ENCODE data around the gene ADGRV1. TPM values are rescaled to one million over a fixed set of nuclear protein-coding genes. Genes with fewer than 3 reads are reported as not detected.

Gene ADGRV1
- polyA plus RNA-seq, 1 of the 3 experiments (the other 2 are of a cell fraction): 0.23 TPM

- Histone ChIP-seq H3K27me3 (ENCODE audit: insufficient read depth) (no peaks in the 10 kb centered on the region), H3K9ac (no peak overlapping the region), H3K9me3 (no peaks in the 10 kb centered on the region), H3K36me3 (replicated peaks in 1 of 2; ENCODE audit: control insufficient read depth in 1 of 2, insufficient read depth in 2 of 2, low read length in 1 of 2) (no peaks in the 10 kb centered on the region), H3K79me2 (ENCODE audit: insufficient read depth) (no peaks in the 10 kb centered on the region), H3K27ac (ENCODE audit: low read depth in 2 of 2, low read length in 1 of 2) (no peak overlapping the region; a peak in 1 of 4 replicates), H3F3A (replicated peaks; ENCODE audit: insufficient read depth) (peaks cover 16% of the 10 kb centered on the region), H3K4me2 (no peak overlapping the region), H3K4me1 (ENCODE audit: control insufficient read depth in 1 of 2, insufficient read depth in 2 of 2, low read depth in 1 of 2, low read length in 1 of 2) (peaks cover 22 to 56% of the 10 kb centered on the region in 2 experiments), H3K4me3 (ENCODE audit: low read depth in 2 of 2, low read length in 1 of 2) (no peak overlapping the region), H3K9me2 (no peaks in the 10 kb centered on the region), H2AFZ (ENCODE audit: low read depth) (no peak overlapping the region), H4K20me1 (ENCODE audit: insufficient read depth) (no peaks in the 10 kb centered on the region)
- ChIA-PET POLR2A (no interaction called here), CTCF (interaction anchor here (0.9 kb wide), 1 partner anchor 262 kb away, joined by 4 read pairs; no protein-coding TSS in a partner anchor)
- TF ChIP-seq USF2 (IDR thresholded peaks at IDR 0.05; ENCODE audit: borderline replicate concordance, low read depth, low read length) (no peak), CTCF (IDR thresholded peaks at IDR 0.05) (no peak), SIN3A (IDR thresholded peaks at IDR 0.05; ENCODE audit: borderline replicate concordance, low read depth, low read length) (no peak), RCOR1 (IDR thresholded peaks at IDR 0.05; ENCODE audit: low read length) (no peak), CHD2 (IDR thresholded peaks at IDR 0.05; ENCODE audit: low read length, partially characterized antibody) (no peak), FOSL2 (IDR thresholded peaks at IDR 0.05; ENCODE audit: borderline replicate concordance, low read depth) (no peak), GATA2 (CRISPR knock-in tag; IDR thresholded peaks at IDR 0.05) (no peak), EZH2phosphoT487 (IDR thresholded peaks at IDR 0.05; ENCODE audit: borderline replicate concordance, low read depth) (no peak), MXI1 (IDR thresholded peaks at IDR 0.05; ENCODE audit: low read depth, low read length) (no peak), REST (IDR thresholded peaks at IDR 0.05; ENCODE audit: low read depth, low read length) (no peak), GABPA (IDR thresholded peaks at IDR 0.05; ENCODE audit: low read depth) (no peak), ZBTB33 (IDR thresholded peaks at IDR 0.05; ENCODE audit: borderline replicate concordance, low read depth) (no peak), TAF1 (IDR thresholded peaks at IDR 0.05; ENCODE audit: borderline replicate concordance, low read depth, low read length) (no peak), NRF1 (IDR thresholded peaks at IDR 0.05; ENCODE audit: low read depth, low read length) (no peak), SMC3 (IDR thresholded peaks at IDR 0.05; ENCODE audit: low read depth, low read length) (no peak), FOXM1 (IDR thresholded peaks at IDR 0.05; ENCODE audit: low read depth) (no peak)
- 100% methylated on average over 2 of the region's 2 CpGs for WGBS (ENCODE audit: low lambda C conversion rate)
- DNase-seq: no peak
Measured at GRCh38 chr5:91122651-91123050, 564.1 kb downstream of the ADGRV1 start.

Measured in SK-N-SH (cell line).